GM12801 (cell line): Measurements from ENCODE around the gene TMEM178B.

ENCODE experiments used
- CTCF ChIP-seq: IDR thresholded peaks from one replicate; pipeline ENCODE4 v1.5.1; 2011; ENCODE audit warnings: control low read depth; ENCODE audit not compliant: insufficient read length; ENCODE audit errors: extremely low read depth

Gene TMEM178B

GRCh38 chr7:141280100-141280499 is 206.2 kb downstream of the TMEM178B start:
- TF ChIP-seq CTCF: no peak

DNA sequence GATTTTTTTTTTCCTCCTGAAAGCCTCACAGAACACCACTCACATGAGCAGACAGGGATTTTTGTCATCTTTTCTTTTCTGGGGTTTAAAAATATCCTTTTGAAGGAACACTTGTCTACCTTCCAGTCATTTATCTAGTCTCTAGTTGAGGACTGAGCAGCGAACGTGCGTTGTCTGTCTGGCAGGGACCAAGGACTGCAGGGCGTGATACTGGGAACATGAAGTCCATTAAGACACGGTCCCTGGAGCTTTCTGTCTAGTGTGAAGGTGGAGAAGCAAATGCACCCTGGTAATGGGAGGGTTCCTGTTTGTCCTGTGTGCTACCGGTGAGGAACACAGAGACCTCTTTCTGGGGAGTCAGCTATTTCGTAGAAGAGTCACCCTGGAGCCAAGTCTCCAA is 207.4 kb downstream of the TMEM178B start:
- TF ChIP-seq CTCF: no peak

DNA sequence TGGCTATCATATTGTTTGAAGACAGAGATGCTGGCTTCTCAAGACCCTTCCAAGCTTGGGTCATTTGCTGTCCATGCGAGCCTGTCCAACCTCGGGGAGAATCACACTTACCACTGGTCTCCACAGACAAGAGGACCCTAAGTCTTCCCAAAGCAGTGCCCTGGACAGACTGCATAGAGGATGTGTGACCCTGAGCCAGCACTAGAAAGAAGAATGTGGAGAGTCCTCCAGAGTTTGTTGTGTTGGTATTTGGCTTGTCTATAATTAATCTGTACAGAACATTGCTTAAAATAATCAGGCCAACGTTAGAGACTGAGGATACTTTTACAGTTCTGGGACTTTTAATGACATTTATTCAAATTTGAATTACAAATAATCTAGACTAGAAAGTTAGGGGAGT is 212.7 kb downstream of the TMEM178B start:
- no peak for TF ChIP-seq CTCF

DNA sequence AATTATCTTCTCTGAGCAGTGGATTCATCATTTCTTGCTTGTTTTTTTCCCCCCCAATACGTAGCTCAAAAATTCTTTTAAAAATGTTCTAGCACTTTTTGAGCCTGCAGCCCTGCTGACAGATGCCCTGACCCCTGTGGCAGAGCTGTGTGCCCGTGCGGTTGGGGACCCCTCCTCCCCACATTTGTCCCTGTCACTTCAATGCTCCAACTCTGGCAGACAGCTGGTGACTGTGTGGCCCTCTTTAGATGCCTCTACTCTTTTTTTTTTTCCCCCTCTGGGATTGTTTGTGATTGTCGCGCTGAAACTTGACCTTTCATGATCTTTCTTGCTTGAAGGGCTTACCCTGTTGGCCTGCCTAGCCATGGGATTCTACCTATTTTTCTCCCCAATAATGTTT is 214.1 kb downstream of the TMEM178B start:
- no peak for TF ChIP-seq CTCF

- TF ChIP-seq CTCF: no peak
Measured at GRCh38 chr7:141288626-141289025, 214.8 kb downstream of the TMEM178B start.

DNA sequence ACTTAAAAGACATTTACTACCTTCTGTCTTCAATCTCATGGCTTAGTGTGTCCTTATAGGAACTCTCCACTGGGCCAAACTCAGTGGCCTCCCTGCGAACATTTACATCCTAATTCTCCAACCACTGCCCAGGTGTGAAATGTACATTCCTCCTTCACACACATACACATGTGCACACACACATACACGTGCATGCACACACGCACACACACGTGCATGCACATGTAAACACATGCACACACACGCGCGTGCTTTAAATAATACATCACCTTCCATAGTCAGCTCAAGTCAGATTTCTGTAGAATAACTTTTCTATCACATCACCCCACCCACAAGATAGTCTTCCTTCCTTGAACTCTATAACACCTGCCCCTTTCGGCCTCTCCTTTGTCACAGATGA is 216.5 kb downstream of the TMEM178B start:
- no peak for TF ChIP-seq CTCF

DNA sequence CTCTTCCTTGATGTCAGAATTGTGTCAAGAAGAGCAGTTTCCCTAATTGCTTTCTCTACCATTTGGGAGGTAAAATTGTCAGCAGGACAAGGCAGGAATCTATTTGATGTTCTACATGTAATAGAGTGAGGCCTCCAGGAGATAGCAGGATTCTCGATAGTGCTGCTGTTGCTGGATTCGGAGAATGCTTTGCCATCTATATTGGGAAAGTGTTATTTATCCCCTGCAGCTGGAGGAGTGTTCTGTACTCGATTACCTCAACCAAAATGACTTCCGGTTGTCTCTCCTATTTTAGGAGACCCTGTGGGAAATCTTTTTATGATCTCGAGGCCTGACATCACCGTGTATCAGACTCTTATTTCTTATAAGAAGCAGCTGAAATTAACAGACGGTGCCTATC is 217.1 kb downstream of the TMEM178B start:
- TF ChIP-seq CTCF: no peak

DNA sequence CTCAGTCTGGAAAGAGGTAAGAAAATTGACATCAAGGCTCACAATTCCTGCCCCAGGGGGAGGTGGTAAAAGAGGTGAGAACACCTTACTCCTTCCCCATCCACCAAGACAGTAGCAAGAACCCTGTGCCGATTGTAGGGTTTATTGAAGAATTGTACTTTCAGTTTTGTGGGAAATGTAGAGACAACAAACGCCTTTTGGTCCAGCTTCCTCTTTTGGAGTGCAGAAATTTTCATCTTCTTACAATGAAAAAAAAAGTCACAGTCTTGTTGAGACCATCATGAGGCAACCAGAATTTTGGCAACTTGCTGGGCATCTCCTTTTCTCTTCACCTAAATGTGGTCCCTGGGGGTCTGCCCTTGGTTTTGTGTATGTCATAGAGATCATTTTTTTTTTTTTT is 217.7 kb downstream of the TMEM178B start:
- no peak for TF ChIP-seq CTCF
